ENCODE data around the gene SP3.

The SP3 gene

DNA sequence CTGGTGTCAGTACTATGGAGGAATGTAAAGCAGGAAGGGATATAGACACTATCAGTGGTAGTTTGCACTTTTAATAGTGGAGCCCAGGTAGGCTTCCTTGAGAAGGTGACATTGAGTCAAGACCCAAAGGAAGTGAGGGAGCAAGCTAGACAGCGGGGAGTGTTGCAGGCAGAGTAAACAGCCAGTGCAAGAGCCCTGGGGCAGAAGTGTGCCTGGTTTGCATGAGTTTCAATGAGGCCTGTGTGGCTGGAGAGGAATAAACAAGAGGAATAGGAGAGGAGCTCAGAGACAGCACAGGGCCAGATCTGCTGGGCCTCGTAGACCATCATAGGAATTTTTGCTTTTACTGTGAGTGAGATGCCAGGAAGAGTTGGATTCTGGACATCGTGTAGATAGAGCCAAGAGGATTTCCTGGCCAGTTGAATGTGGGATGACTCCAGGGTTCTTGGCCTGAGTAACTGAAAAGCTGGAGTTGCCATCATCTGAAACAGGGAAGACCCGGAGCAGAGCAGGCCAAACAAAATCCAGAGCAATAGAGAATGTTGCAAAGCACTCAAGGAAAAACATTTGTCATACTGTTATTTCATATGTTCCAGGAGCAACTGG lies 102.5 kb downstream of the SP3 start:
- H3K36me3 ChIP-seq (ENCODE audit: insufficient read depth, insufficient read length, low read length), result no peaks in the 10 kb centered on the region
- H3K27me3 ChIP-seq (ENCODE audit: insufficient read depth, insufficient read length), result no peaks in the 10 kb centered on the region
- no peak overlapping the region for H3K9ac ChIP-seq (ENCODE audit: insufficient read length, low read depth)
- H3K4me3 ChIP-seq (ENCODE audit: insufficient read length, low read depth), result no peak overlapping the region
- no peaks in the 10 kb centered on the region for H3K9me3 ChIP-seq (ENCODE audit: insufficient read depth, low read length)
- no peak for TF ChIP-seq ZNF274 (IDR thresholded peaks at IDR 0.05; ENCODE audit: low read depth, low read length)
- no peak for TF ChIP-seq YY1 (IDR thresholded peaks at IDR 0.05; ENCODE audit: insufficient read depth, insufficient read length)
- no peak for TF ChIP-seq SUZ12 (IDR thresholded peaks at IDR 0.05; ENCODE audit: extremely low read depth, insufficient read depth, insufficient read length)
- no peak for DNase-seq (ENCODE audit: low read depth, low spot score)
- peaks cover 4% of the 10 kb centered on the region for H3K4me1 ChIP-seq (ENCODE audit: insufficient read depth, insufficient read length)

DNA sequence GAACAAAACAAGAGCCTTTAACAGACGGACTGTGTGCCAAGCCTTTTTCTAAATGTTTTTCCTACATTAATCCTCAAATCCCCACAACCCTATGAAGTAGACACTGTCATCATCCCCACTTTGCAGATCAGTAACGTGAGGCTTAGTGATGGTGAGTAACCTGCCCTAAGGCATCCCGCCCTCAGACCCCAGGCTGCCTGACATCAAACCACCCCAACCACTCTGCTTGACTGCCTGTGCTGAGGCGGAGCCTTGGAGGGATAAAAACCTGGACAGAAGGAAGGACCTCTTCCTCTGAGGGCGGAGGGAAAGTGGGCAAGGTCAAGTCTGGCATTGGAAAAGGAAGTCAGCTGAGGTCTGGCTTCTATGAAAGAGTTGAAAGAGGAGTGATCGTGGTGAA lies 104.6 kb downstream of the SP3 start:
- no peaks in the 10 kb centered on the region for H3K27me3 ChIP-seq (ENCODE audit: insufficient read depth, insufficient read length)
- H3K4me1 ChIP-seq (ENCODE audit: insufficient read depth, insufficient read length), result peaks cover 3% of the 10 kb centered on the region
- no peak for TF ChIP-seq SUZ12 (IDR thresholded peaks at IDR 0.05; ENCODE audit: extremely low read depth, insufficient read depth, insufficient read length)
- no peak for TF ChIP-seq ZNF274 (IDR thresholded peaks at IDR 0.05; ENCODE audit: low read depth, low read length)
- TF ChIP-seq YY1 (IDR thresholded peaks at IDR 0.05; ENCODE audit: insufficient read depth, insufficient read length), result no peak
- no peak overlapping the region for H3K4me3 ChIP-seq (ENCODE audit: insufficient read length, low read depth)
- no peak for DNase-seq (ENCODE audit: low read depth, low spot score)
- H3K36me3 ChIP-seq (ENCODE audit: insufficient read depth, insufficient read length, low read length), result no peaks in the 10 kb centered on the region
- H3K9ac ChIP-seq (ENCODE audit: insufficient read length, low read depth), result no peak overlapping the region
- no peaks in the 10 kb centered on the region for H3K9me3 ChIP-seq (ENCODE audit: insufficient read depth, low read length)

DNA sequence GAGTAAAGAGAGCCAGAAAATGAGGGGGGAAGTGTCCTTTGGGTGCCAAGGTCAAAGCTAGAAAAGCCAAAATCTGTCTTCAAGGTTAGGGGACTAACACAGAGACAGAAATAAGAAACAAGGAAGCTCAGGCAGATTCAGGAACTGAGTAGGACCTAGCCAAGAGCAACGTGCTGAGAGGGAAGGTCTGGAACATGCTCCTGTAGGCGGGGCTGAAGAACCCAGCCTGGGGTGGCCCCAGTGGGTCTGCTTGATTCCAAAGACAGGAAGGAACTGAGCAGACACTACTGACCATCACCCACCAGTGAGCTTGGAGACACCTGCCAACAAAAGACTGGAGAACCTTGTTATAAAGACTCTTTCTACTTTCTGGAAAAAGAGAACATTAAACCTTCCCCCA lies 105.1 kb downstream of the SP3 start:
- DNase-seq (ENCODE audit: low read depth, low spot score), result no peak
- peaks cover 3% of the 10 kb centered on the region for H3K4me1 ChIP-seq (ENCODE audit: insufficient read depth, insufficient read length)
- TF ChIP-seq ZNF274 (IDR thresholded peaks at IDR 0.05; ENCODE audit: low read depth, low read length) (no peak), SUZ12 (IDR thresholded peaks at IDR 0.05; ENCODE audit: extremely low read depth, insufficient read depth, insufficient read length) (no peak), YY1 (IDR thresholded peaks at IDR 0.05; ENCODE audit: insufficient read depth, insufficient read length) (no peak)
- H3K9me3 ChIP-seq (ENCODE audit: insufficient read depth, low read length), result no peaks in the 10 kb centered on the region
- H3K4me3 ChIP-seq (ENCODE audit: insufficient read length, low read depth), result no peak overlapping the region
- H3K9ac ChIP-seq (ENCODE audit: insufficient read length, low read depth), result no peak overlapping the region
- H3K36me3 ChIP-seq (ENCODE audit: insufficient read depth, insufficient read length, low read length), result no peaks in the 10 kb centered on the region
- H3K27me3 ChIP-seq (ENCODE audit: insufficient read depth, insufficient read length), result no peaks in the 10 kb centered on the region

DNA sequence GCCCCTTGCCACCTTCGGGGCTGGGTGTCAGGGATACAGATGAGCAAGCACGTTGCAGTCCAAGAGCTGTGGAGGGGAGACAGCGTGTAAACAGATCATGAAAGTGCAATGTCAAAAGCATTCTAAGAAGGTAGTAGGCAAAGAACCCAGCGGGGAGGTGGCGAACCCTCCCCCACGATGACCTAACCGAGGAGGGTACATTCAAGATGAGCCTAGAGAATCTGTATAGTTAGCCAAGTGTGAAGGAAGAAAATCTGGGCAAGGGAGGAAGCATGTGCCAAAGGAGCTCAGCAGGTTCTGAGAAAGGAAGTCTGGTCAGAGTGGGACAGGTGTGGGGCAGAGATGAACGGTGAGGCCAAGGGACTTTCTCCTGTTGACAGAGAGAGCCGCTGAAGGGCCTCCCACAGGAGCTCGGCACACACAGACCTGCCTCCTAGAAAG lies 106.9 kb downstream of the SP3 start:
- H3K9me3 ChIP-seq (ENCODE audit: insufficient read depth, low read length), result no peaks in the 10 kb centered on the region
- TF ChIP-seq ZNF274 (IDR thresholded peaks at IDR 0.05; ENCODE audit: low read depth, low read length) (no peak), YY1 (IDR thresholded peaks at IDR 0.05; ENCODE audit: insufficient read depth, insufficient read length) (no peak), SUZ12 (IDR thresholded peaks at IDR 0.05; ENCODE audit: extremely low read depth, insufficient read depth, insufficient read length) (no peak)
- H3K36me3 ChIP-seq (ENCODE audit: insufficient read depth, insufficient read length, low read length), result no peaks in the 10 kb centered on the region
- H3K4me3 ChIP-seq (ENCODE audit: insufficient read length, low read depth), result no peak overlapping the region
- H3K27me3 ChIP-seq (ENCODE audit: insufficient read depth, insufficient read length), result no peaks in the 10 kb centered on the region
- H3K9ac ChIP-seq (ENCODE audit: insufficient read length, low read depth), result no peak overlapping the region
- H3K4me1 ChIP-seq (ENCODE audit: insufficient read depth, insufficient read length), result peaks cover 3% of the 10 kb centered on the region
- no peak for DNase-seq (ENCODE audit: low read depth, low spot score)
